ENCODE measurements around the gene HSDL2.
"Not testable (repeated sequence)": the region's sequence is repeated elsewhere in the genome, so short reads cannot be mapped to it uniquely, and the experiment has no call there.

The HSDL2 gene

GRCh38 chr9:112364761-112365160 lies 15.1 kb upstream of the HSDL2 start:
- no peak overlapping the region for H3K4me3 ChIP-seq (replicated peaks; ENCODE audit: low read depth, low read length)
- TF ChIP-seq, protein P1, sequence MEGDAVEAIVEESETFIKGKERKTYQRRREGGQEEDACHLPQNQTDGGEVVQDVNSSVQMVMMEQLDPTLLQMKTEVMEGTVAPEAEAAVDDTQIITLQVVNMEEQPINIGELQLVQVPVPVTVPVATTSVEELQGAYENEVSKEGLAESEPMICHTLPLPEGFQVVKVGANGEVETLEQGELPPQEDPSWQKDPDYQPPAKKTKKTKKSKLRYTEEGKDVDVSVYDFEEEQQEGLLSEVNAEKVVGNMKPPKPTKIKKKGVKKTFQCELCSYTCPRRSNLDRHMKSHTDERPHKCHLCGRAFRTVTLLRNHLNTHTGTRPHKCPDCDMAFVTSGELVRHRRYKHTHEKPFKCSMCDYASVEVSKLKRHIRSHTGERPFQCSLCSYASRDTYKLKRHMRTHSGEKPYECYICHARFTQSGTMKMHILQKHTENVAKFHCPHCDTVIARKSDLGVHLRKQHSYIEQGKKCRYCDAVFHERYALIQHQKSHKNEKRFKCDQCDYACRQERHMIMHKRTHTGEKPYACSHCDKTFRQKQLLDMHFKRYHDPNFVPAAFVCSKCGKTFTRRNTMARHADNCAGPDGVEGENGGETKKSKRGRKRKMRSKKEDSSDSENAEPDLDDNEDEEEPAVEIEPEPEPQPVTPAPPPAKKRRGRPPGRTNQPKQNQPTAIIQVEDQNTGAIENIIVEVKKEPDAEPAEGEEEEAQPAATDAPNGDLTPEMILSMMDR (IDR thresholded peaks at IDR 0.05; ENCODE audit: low read length, missing control alignments), result no peak
- no peak for DNase-seq (ENCODE audit: low read depth)

DNA sequence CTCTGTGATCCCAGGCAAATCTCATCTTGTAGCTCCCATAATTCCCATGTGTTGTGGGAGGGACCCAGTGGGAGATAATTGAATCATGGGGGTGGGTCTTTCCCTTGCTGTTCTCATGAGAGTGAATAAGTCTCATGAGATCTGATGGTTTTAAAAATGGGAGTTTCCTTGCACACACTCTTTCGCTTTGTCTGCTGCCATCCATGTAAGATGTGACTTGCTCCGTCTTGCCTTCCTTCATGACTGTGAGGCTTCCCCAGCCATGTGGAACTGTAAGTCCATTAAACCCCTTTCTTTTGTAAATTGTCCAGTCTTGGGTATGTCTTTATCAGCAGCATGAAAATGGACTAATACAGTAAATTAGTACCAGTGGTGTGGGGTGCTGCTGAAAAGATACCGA lies 14.7 kb upstream of the HSDL2 start:
- not testable (repeated sequence) for DNase-seq (ENCODE audit: low read depth); H3K4me3 ChIP-seq (replicated peaks; ENCODE audit: low read depth, low read length)

DNA sequence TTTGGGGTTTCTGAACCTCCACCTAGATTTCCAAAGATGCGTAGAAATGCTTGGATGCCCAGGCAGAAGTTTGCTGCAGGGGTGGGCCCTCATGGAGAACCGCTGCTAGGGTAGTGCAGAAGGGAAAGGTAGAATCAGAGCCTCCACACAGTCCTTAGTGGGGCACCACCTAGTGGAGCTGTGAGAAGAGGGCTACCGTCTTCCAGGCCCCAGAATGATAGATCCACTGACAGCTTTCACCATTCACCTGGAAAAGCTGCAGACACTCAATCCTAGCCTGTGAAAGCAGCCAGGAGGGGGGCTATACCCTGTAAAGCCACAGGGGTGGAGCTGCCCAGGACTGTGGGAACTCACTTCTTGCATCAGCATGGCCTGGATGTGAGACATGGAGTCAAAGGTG lies 13.3 kb upstream of the HSDL2 start:
- TF ChIP-seq, protein P1 (IDR thresholded peaks at IDR 0.05; ENCODE audit: low read length, missing control alignments), result peak; percentile 15
- no peak for DNase-seq (ENCODE audit: low read depth)
- H3K4me3 ChIP-seq (replicated peaks; ENCODE audit: low read depth, low read length), result no peak overlapping the region

GRCh38 chr9:112367465-112367864 lies 12.4 kb upstream of the HSDL2 start:
- TF ChIP-seq, protein P1 (IDR thresholded peaks at IDR 0.05; ENCODE audit: low read length, missing control alignments), result no peak
- no peak for DNase-seq (ENCODE audit: low read depth)
- no peak overlapping the region for H3K4me3 ChIP-seq (replicated peaks; ENCODE audit: low read depth, low read length)

DNA sequence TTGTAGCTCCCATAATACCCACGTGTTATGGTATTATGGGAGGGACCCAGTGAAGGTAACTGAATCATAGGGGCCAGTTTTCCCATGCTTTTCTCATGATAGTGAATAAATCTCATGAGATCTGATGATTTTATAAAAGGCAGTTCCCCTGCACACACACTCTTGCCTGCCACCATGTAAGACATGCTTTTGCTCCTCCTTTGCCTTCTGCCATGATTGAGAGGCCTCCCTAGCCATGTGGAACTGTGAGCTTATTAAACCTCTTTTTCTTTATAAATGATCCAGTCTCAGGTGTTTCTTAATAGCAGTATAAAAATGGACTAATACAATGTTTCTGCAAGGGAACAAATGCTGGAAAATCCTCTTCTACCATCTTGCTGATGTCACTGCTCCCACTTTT lies 10.1 kb upstream of the HSDL2 start:
- DNase-seq (ENCODE audit: low read depth), result no peak
- H3K4me3 ChIP-seq (replicated peaks; ENCODE audit: low read depth, low read length), result no peak overlapping the region
- TF ChIP-seq, protein P1 (IDR thresholded peaks at IDR 0.05; ENCODE audit: low read length, missing control alignments), result no peak

- no peak overlapping the region for H3K4me3 ChIP-seq (replicated peaks; ENCODE audit: low read depth, low read length)
- no peak for DNase-seq (ENCODE audit: low read depth)
- TF ChIP-seq, protein P1 (IDR thresholded peaks at IDR 0.05; ENCODE audit: low read length, missing control alignments), result no peak
Measured at GRCh38 chr9:112371060-112371459, 8.8 kb upstream of the HSDL2 start.

GRCh38 chr9:112373666-112374065 lies 6.2 kb upstream of the HSDL2 start:
- not testable (repeated sequence) for H3K4me3 ChIP-seq (replicated peaks; ENCODE audit: low read depth, low read length); DNase-seq (ENCODE audit: low read depth)

GRCh38 chr9:112374232-112374631 lies 5.7 kb upstream of the HSDL2 start:
- DNase-seq (ENCODE audit: low read depth); H3K4me3 ChIP-seq (replicated peaks; ENCODE audit: low read depth, low read length): not testable (repeated sequence)

- TF ChIP-seq, protein P1 (IDR thresholded peaks at IDR 0.05; ENCODE audit: low read length, missing control alignments), result no peak
- DNase-seq (ENCODE audit: low read depth), result no peak
Measured at GRCh38 chr9:112375361-112375760, 4.5 kb upstream of the HSDL2 start.

More at GRCh38 chr9:112375361-112375760, 4.5 kb upstream of the HSDL2 start:
- no peak overlapping the region for H3K4me3 ChIP-seq (replicated peaks; ENCODE audit: low read depth, low read length)

All from fibroblast of pulmonary artery (primary cell).